ENCODE results near the gene MCF2L.

GRCh38 chr13:113014752-113015745 lies 46.0 kb downstream of the MCF2L start:
- no peak for TF ChIP-seq CTCF (conservative IDR thresholded peaks at IDR 0.05; ENCODE audit: low read depth, low read length)
- TF ChIP-seq EZH2 (IDR thresholded peaks at IDR 0.05; ENCODE audit: borderline replicate concordance, low read depth, low read length, poor library complexity, severe bottlenecking): no peak
